HepG2 (cell line): ENCODE measurements around the gene SF1. TPM values are rescaled to one million over a fixed set of nuclear protein-coding genes. Genes with fewer than 3 reads are reported as not detected.

Experiments used
- ATAC-seq: fragments of 200-7000 bp; cut with Tn5 transposase; 3 replicates; pipeline ENCODE4 v1.9.1; 2020; ENCODE audit warnings: mild to moderate bottlenecking, moderate library complexity
- BruUV-seq: library from RNA; stranded (reverse); fragments of 400-500 nt; replicated peaks from 2 replicates; lab custom pipeline; 2021; lab: Mats Ljungman, UMichigan
- CTCF ChIA-PET: fragments of 300-600 bp; formaldehyde crosslinking; extraction: SDS; loops from one replicate; lab custom pipeline; 2021; ENCODE audit warnings: low total read pairs, inconsistent platforms, low intra/inter-chr PET ratio; lab: Yijun Ruan, JAX
- POLR2A ChIA-PET: fragments of 350-600 bp; sonication (Branson Sonifier 250); formaldehyde crosslinking; loops from one replicate; lab custom pipeline; 2020; ENCODE audit warnings: antibody characterized with exemption, inconsistent platforms; lab: Yijun Ruan, JAX
- DNase-seq: peaks from one replicate; pipeline ENCODE4 v3.0.0-alpha.2; 2015; ENCODE audit warnings: low spot score
- FAIRE-seq: peaks from 3 replicates; lab custom pipeline; 2011; peaks lifted over from hg19 to GRCh38; lab: Jason Lieb, UNC
- H2AFZ ChIP-seq: one replicate; pipeline ENCODE4 v1.6.1; 2011; ENCODE audit warnings: low read length, inconsistent platforms
- H3K27ac ChIP-seq: fragments of 300-600 bp; 3 replicates; pipeline ENCODE4 v1.8.0; 2011; ENCODE audit warnings: mixed run types, mild to moderate bottlenecking, mixed read lengths, low read length, inconsistent platforms; ENCODE audit not compliant: insufficient read depth; ENCODE audit errors: extremely low read length
- H3K27me3 ChIP-seq, 2 experiments: fragments of 200-600 bp in 1 of 2; 2 replicates in 1 of 2; 3 replicates in 1 of 2; pipeline versions ENCODE4 v1.6.0 to v1.8.0; 2011; ENCODE audit warnings: low read length in 2 of 2, mild to moderate bottlenecking in 2 of 2, moderate library complexity in 2 of 2, inconsistent platforms in 1 of 2; ENCODE audit not compliant: insufficient read depth in 2 of 2, control insufficient read depth in 1 of 2
- H3K36me3 ChIP-seq, 2 experiments: fragments of 200-600 bp in 1 of 2; replicated peaks in 1 of 2; 2 replicates in 1 of 2; 3 replicates in 1 of 2; pipeline versions ENCODE4 v1.5.1 to v1.8.0; 2011; ENCODE audit warnings: low read length in 2 of 2, inconsistent platforms in 1 of 2; ENCODE audit not compliant: insufficient read depth in 2 of 2, control insufficient read depth in 1 of 2
- H3K4me1 ChIP-seq: 2 replicates; pipeline ENCODE4 v1.5.1; 2012; ENCODE audit warnings: low read length, inconsistent platforms; ENCODE audit not compliant: insufficient read depth
- H3K4me2 ChIP-seq: 2 replicates; pipeline ENCODE4 v1.6.0; 2011; ENCODE audit warnings: low read depth, low read length, inconsistent platforms
- H3K4me3 ChIP-seq, 3 experiments: fragments of 200-600 bp in 1 of 3; sonication (generic), shearing (Covaris generic) in 1 of 3; replicated peaks in 1 of 3; 2 replicates each; pipeline ENCODE4 v1.5.1; 2011 to 2016; ENCODE audit warnings: low read length in 3 of 3, inconsistent platforms in 2 of 3, low read depth in 2 of 3, mild to moderate bottlenecking in 2 of 3, control low read depth in 1 of 3, mixed read lengths in 1 of 3; ENCODE audit not compliant: insufficient read depth in 1 of 3
- H3K79me2 ChIP-seq: one replicate; pipeline ENCODE4 v1.6.1; 2011; ENCODE audit warnings: low read length, inconsistent platforms; ENCODE audit not compliant: insufficient read depth
- H3K9ac ChIP-seq: 2 replicates; pipeline ENCODE4 v1.6.0; 2011; ENCODE audit warnings: mild to moderate bottlenecking, low read depth, low read length, inconsistent platforms; ENCODE audit not compliant: insufficient read depth
- H3K9me3 ChIP-seq: 2 replicates; pipeline ENCODE4 v1.5.1; 2012; ENCODE audit warnings: mild to moderate bottlenecking, low read length
- H4K20me1 ChIP-seq: 2 replicates; pipeline ENCODE4 v1.6.0; 2011; ENCODE audit warnings: inconsistent platforms, mild to moderate bottlenecking, low read length, moderate library complexity; ENCODE audit not compliant: insufficient read depth
- FOXC1 ChIP-seq: sonication (generic); formaldehyde crosslinking; IDR thresholded peaks from 2 replicates; pipeline ENCODE4 v1.8.0; 2022; ENCODE audit warnings: mild to moderate bottlenecking, missing genetic modification reagents, borderline replicate concordance
- NR2F1 ChIP-seq, 2 experiments: fragments of 450-650 bp in 1 of 2; formaldehyde crosslinking in 1 of 2; IDR thresholded peaks; 2 replicates each; pipeline versions ENCODE4 v1.5.0 to v1.6.1; 2016 to 2020; ENCODE audit warnings: mild to moderate bottlenecking in 1 of 2, missing compliant biosample characterization in 1 of 2, missing genetic modification reagents in 1 of 2, moderate library complexity in 1 of 2
- ZMYM3 ChIP-seq: sonication (generic); formaldehyde crosslinking; IDR thresholded peaks from 2 replicates; pipeline ENCODE4 v1.5.1; 2020; ENCODE audit warnings: mild to moderate bottlenecking, missing genetic modification reagents
- ZNF296 ChIP-seq: sonication (generic); formaldehyde crosslinking; conservative IDR thresholded peaks from 2 replicates; pipeline ENCODE4 v1.5.0; 2020; ENCODE audit warnings: mild to moderate bottlenecking, missing genetic modification reagents
- ZNF768 ChIP-seq: sonication (generic); formaldehyde crosslinking; IDR thresholded peaks from 2 replicates; pipeline ENCODE4 v1.4.0; 2020; ENCODE audit warnings: missing genetic modification reagents
- WGBS: methylation state at CpG from one replicate; pipeline ENCODE4 v1.1.6; 2017; ENCODE audit warnings: low lambda C conversion rate; 5-methylcytosine and 5-hydroxymethylcytosine counted together
- in situ Hi-C: cut with HindIII; loops from 2 replicates; pipeline ENCODE4 v1.10.0; 2017; ENCODE audit warnings: low pct_unique_long_range_greater_than_20kb; ENCODE audit not compliant: extremely low pct_ligation_motif_present
- intact Hi-C: fragments of 100-400 bp; cut with micrococcal nuclease; formaldehyde crosslinking; loops from one replicate; pipeline ENCODE4 v1.10.0; 2022; ENCODE audit not compliant: unreplicated experiment
- polyA plus RNA-seq, 8 experiments: library from polyadenylated mRNA; depleted of rRNA in 3 of 8; stranded (reverse) in 7 of 8; unstranded in 1 of 8; fragments of >200 nt; fragmentation: Illumina TruSeq in 4 of 8; extraction: Trizol in 4 of 8; gene quantifications; 2 replicates each; pipeline versions ENCODE4 v1.2.1 to v1.2.3, GENCODE V29; 2011 to 2016; ENCODE audit warnings: low read depth in 4 of 8, missing spikeins in 1 of 8, mixed read lengths in 1 of 8; ENCODE audit not compliant: insufficient read depth in 1 of 8
- total RNA-seq, 5 experiments: library from RNA; depleted of rRNA; stranded (reverse); fragments of >200 nt; fragmentation: Illumina TruSeq; extraction: Trizol; gene quantifications; 2 replicates each; pipeline ENCODE4 v1.2.3, GENCODE V29; 2016; ENCODE audit warnings: low read depth in 1 of 5

Gene SF1
- total and polyA plus RNA-seq, 2 of the 13 experiments (the other 11 are each of a cell fraction or from before 2014, with no cell fraction given): 55.5 to 70.4 TPM

GRCh38 chr11:64757549-64758329 lies 20.6 kb downstream of the SF1 start:
- no TSS peak for BruUV-seq
- CTCF ChIA-PET: no interaction called here
- WGBS: 65% methylated on average over 12 of the region's 19 CpGs

GRCh38 chr11:64755681-64756361 lies 22.5 kb downstream of the SF1 start:
- Histone ChIP-seq H3K36me3 (no peaks in the 10 kb centered on the region), H3K27ac (no peak overlapping the region), H2AFZ (no peak overlapping the region), H3K9ac (no peak overlapping the region), H3K4me1 (peaks cover 50% of the 10 kb centered on the region), H3K27me3 (peaks cover 3 to 15% of the 10 kb centered on the region in 2 experiments; a peak in 3 of 5 replicates), H3K9me3 (no peaks in the 10 kb centered on the region), H3K79me2 (no peaks in the 10 kb centered on the region), H3K4me3 (no peak overlapping the region), H4K20me1 (no peaks in the 10 kb centered on the region; the same call in 1 of the 2 replicates), H3K4me2 (no peak overlapping the region)
- 49% methylated on average over 9 of the region's 13 CpGs for whole genome bisulfite sequencing
- ChIA-PET POLR2A (no interaction called here), CTCF (no interaction called here)
- BruUV-seq: no TSS peak
- no peak for ATAC-seq
- DNase-seq: no peak
- TF ChIP-seq FOXC1 (CRISPR knock-in tag): no peak
- TF ChIP-seq NR2F1 (CRISPR knock-in tag; IDR thresholded peaks at IDR 0.05): peak in 1 of 2 experiments; percentile 62; a peak in 1 of 4 replicates
- in situ Hi-C loops (no loop called here), intact Hi-C loops (no loop called here)
- no peak for FAIRE-seq

More at GRCh38 chr11:64757549-64758329, 20.6 kb downstream of the SF1 start:
- Histone ChIP-seq H3K27ac (no peak overlapping the region), H3K27me3 (peaks cover 3 to 15% of the 10 kb centered on the region in 2 experiments; a peak in 3 of 5 replicates), H3K4me2 (no peak overlapping the region), H2AFZ (no peak overlapping the region), H4K20me1 (peaks cover 7% of the 10 kb centered on the region; the same call in 1 of the 2 replicates), H3K9me3 (no peaks in the 10 kb centered on the region), H3K9ac (no peak overlapping the region), H3K36me3 (0 out of 5 replicates have a peak, but pooled peaks cover 0 to under 1% of the 10 kb centered on the region in 2 experiments), H3K4me1 (peaks cover 39% of the 10 kb centered on the region), H3K4me3 (no peak overlapping the region), H3K79me2 (no peaks in the 10 kb centered on the region)
- DNase-seq (no peak), ATAC-seq (no peak), FAIRE-seq (no peak)
- TF ChIP-seq ZNF768 (CRISPR knock-in tag) (peak; percentile 97), ZNF296 (no peak), ZMYM3 (CRISPR knock-in tag) (peak; percentile 50; the same call in 1 of the 2 replicates)
- intact Hi-C loops (no loop called here), in situ Hi-C loops (no loop called here)
- POLR2A ChIA-PET: interaction anchor here (0.6 to 1.3 kb wide), 2 partner anchors 10 to 55 kb away, joined by 3 read pairs; no protein-coding TSS in a partner anchor
